ENCODE data around the gene KIF5B. TPM values are rescaled to one million over a fixed set of nuclear protein-coding genes. Genes with fewer than 3 reads are reported as not detected.
"Not testable (repeated sequence)": the region's sequence is repeated elsewhere in the genome, so short reads cannot be mapped to it uniquely, and the experiment has no call there.

Gene KIF5B
- polyA plus RNA-seq, 2 donors, result 24.5 to 30.3 TPM

- whole genome bisulfite sequencing, 2 donors, result 54 to 61% methylated on average over 5 of the region's 5 CpGs
- Histone ChIP-seq H3K9me3 (ENCODE audit: control insufficient read depth in 2 of 2, insufficient read depth in 1 of 2, low read depth in 1 of 2, low read length in 1 of 2) (no peaks in the 10 kb centered on the region), H3K27ac (ENCODE audit: low read depth in 2 of 2, low read length in 1 of 2) (peak overlapping the region in 1 of 2 donors; percentile 29), H3K4me1 (ENCODE audit: control insufficient read depth in 2 of 2, insufficient read depth in 2 of 2, low read length in 1 of 2) (no peaks in the 10 kb centered on the region), H3K36me3 (ENCODE audit: control insufficient read depth in 2 of 2, insufficient read depth in 2 of 2, low read length in 1 of 2) (no peaks in the 10 kb centered on the region), H3K27me3 (ENCODE audit: control insufficient read depth in 1 of 2, insufficient read depth in 2 of 2, low read length in 2 of 2) (no peaks in the 10 kb centered on the region), H3K4me3 (ENCODE audit: low read depth in 1 of 2, low read length in 2 of 2) (no peak overlapping the region)
Observed at GRCh38 chr10:31977440-31978155, 78.6 kb downstream of the KIF5B start.

DNA sequence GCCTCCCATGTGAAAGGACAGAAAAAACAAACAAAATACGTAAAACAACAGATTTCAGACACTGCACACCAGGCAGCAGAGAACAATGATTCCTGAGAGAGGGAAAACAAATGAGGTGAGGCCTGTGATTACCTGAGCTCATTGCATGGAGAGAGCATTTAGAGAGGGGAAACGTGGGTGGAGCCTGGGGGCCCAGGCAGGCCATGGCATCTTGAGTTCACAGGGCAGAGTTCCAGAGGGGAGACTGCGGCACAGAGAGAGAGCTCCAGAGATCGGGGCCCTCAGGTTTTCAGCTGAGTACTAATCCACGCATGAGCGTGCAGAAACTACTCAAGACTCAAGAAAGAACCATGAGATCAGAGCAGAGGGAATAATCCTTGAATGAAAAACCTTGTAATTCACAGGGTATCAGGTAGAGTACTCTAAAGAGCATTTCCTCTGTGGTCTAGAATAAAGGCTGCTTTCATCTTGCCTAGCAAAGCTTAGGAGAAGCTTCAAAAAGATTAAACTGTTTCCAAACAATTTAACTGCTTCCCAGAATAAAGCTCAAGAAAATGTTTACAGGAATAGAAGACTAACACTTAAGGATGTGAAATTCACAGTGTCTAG lies 81.0 kb downstream of the KIF5B start:
- WGBS, 2 donors, result 86 to 90% methylated on average over 6 of the region's 6 CpGs
- Histone ChIP-seq H3K27me3 (ENCODE audit: control insufficient read depth in 1 of 2, insufficient read depth in 2 of 2, low read length in 2 of 2) (no peaks in the 10 kb centered on the region), H3K36me3 (ENCODE audit: control insufficient read depth in 2 of 2, insufficient read depth in 2 of 2, low read length in 1 of 2) (no peaks in the 10 kb centered on the region), H3K4me3 (ENCODE audit: low read depth in 1 of 2, low read length in 2 of 2) (no peak overlapping the region), H3K27ac (ENCODE audit: low read depth in 2 of 2, low read length in 1 of 2) (no peak overlapping the region), H3K4me1 (ENCODE audit: control insufficient read depth in 2 of 2, insufficient read depth in 2 of 2, low read length in 1 of 2) (no peaks in the 10 kb centered on the region), H3K9me3 (ENCODE audit: control insufficient read depth in 2 of 2, insufficient read depth in 1 of 2, low read depth in 1 of 2, low read length in 1 of 2) (no peaks in the 10 kb centered on the region)

DNA sequence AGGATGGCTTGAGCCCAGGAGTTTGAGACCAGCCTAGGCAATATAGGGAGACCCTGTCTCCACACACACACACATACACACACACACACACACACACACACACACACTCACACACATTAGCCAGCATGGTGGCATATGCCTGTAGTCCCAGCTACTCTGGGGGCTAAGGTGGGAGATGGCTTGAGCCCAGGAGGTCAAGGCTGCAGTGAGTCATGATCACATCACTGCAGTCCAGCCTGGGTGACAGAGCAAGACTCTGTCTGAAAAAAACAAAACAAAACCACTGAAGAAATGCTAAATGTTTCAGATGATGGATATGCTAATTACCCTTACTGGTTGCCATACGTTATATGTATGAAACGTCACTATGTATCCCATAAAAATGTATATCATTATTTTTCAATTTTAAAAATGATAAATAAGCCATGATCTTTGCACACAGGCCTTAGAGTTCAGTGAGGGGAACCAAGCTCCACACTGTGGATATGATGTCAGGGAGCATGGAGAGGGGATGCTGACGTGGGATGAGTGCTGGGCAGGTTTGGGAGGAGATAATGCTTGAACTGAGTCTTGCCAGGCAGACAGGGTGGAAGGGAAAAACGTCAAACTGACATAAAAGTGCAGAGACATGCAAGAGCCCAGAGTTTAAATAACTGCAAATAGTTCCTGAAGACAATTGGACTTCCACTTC lies 81.6 kb downstream of the KIF5B start:
- Histone ChIP-seq H3K27ac (ENCODE audit: low read depth in 2 of 2, low read length in 1 of 2) (no peak overlapping the region), H3K4me3 (ENCODE audit: low read depth in 1 of 2, low read length in 2 of 2) (no peak overlapping the region), H3K27me3 (ENCODE audit: control insufficient read depth in 1 of 2, insufficient read depth in 2 of 2, low read length in 2 of 2) (no peaks in the 10 kb centered on the region), H3K9me3 (ENCODE audit: control insufficient read depth in 2 of 2, insufficient read depth in 1 of 2, low read depth in 1 of 2, low read length in 1 of 2) (no peaks in the 10 kb centered on the region), H3K4me1 (ENCODE audit: control insufficient read depth in 2 of 2, insufficient read depth in 2 of 2, low read length in 1 of 2) (no peaks in the 10 kb centered on the region), H3K36me3 (ENCODE audit: control insufficient read depth in 2 of 2, insufficient read depth in 2 of 2, low read length in 1 of 2) (no peaks in the 10 kb centered on the region)
- WGBS, 2 donors, result 80 to 82% methylated on average over 4 of the region's 4 CpGs

- no peaks in the 10 kb centered on the region for H3K4me1 ChIP-seq (ENCODE audit: control insufficient read depth in 2 of 2, insufficient read depth in 2 of 2, low read length in 1 of 2)
- WGBS, 2 donors, result 84 to 92% methylated on average over 9 of the region's 9 CpGs
- H3K9me3 ChIP-seq (ENCODE audit: control insufficient read depth in 2 of 2, insufficient read depth in 1 of 2, low read depth in 1 of 2, low read length in 1 of 2), result no peaks in the 10 kb centered on the region
- H3K4me3 ChIP-seq (ENCODE audit: low read depth in 1 of 2, low read length in 2 of 2), result no peak overlapping the region
- H3K27ac ChIP-seq (ENCODE audit: low read depth in 2 of 2, low read length in 1 of 2), result no peak overlapping the region
- H3K36me3 ChIP-seq (ENCODE audit: control insufficient read depth in 2 of 2, insufficient read depth in 2 of 2, low read length in 1 of 2), result no peaks in the 10 kb centered on the region
- no peaks in the 10 kb centered on the region for H3K27me3 ChIP-seq (ENCODE audit: control insufficient read depth in 1 of 2, insufficient read depth in 2 of 2, low read length in 2 of 2)
Observed at GRCh38 chr10:31972519-31973041, 83.6 kb downstream of the KIF5B start.

GRCh38 chr10:31969847-31970246 lies 86.4 kb downstream of the KIF5B start:
- H3K4me3 ChIP-seq (ENCODE audit: low read depth in 1 of 2, low read length in 2 of 2); H3K36me3 ChIP-seq (ENCODE audit: control insufficient read depth in 2 of 2, insufficient read depth in 2 of 2, low read length in 1 of 2); H3K27ac ChIP-seq (ENCODE audit: low read depth in 2 of 2, low read length in 1 of 2); H3K9me3 ChIP-seq (ENCODE audit: control insufficient read depth in 2 of 2, insufficient read depth in 1 of 2, low read depth in 1 of 2, low read length in 1 of 2); H3K4me1 ChIP-seq (ENCODE audit: control insufficient read depth in 2 of 2, insufficient read depth in 2 of 2, low read length in 1 of 2); H3K27me3 ChIP-seq (ENCODE audit: control insufficient read depth in 1 of 2, insufficient read depth in 2 of 2, low read length in 2 of 2): not testable (repeated sequence)
- WGBS, 2 donors, result no CpG with 5 or more reads among the region's 32 CpGs

DNA sequence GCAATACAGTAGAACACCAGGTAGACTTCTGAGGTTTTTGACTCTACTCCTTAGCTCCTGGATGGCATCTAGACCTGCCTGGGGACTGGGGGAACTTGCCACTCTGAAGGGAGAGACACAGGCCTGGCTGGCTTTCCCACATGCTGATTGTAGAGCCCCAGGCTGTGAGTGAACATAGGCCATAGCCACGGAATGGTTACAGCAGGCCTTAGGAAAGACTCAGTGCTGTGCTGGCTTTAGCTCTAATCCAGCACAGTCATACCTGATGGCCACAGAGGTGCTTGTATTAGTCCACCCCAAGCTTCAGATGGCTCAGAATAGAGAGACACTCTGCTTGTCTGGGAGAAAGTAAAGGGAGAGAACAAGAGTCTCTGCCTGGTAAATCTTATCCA lies 92.6 kb downstream of the KIF5B start:
- 54 to 62% methylated on average over 1 of the region's 1 CpG for WGBS, 2 donors
- H3K4me1 ChIP-seq (ENCODE audit: control insufficient read depth in 2 of 2, insufficient read depth in 2 of 2, low read length in 1 of 2), result peaks cover 0 to 3% of the 10 kb centered on the region in 2 donors
- H3K27me3 ChIP-seq (ENCODE audit: control insufficient read depth in 1 of 2, insufficient read depth in 2 of 2, low read length in 2 of 2), result no peaks in the 10 kb centered on the region
- no peaks in the 10 kb centered on the region for H3K9me3 ChIP-seq (ENCODE audit: control insufficient read depth in 2 of 2, insufficient read depth in 1 of 2, low read depth in 1 of 2, low read length in 1 of 2)
- H3K36me3 ChIP-seq (ENCODE audit: control insufficient read depth in 2 of 2, insufficient read depth in 2 of 2, low read length in 1 of 2), result no peaks in the 10 kb centered on the region
- no peak overlapping the region for H3K4me3 ChIP-seq (ENCODE audit: low read depth in 1 of 2, low read length in 2 of 2)
- no peak overlapping the region for H3K27ac ChIP-seq (ENCODE audit: low read depth in 2 of 2, low read length in 1 of 2)

GRCh38 chr10:31962826-31963588 lies 93.2 kb downstream of the KIF5B start:
- H3K27me3 ChIP-seq (ENCODE audit: control insufficient read depth in 1 of 2, insufficient read depth in 2 of 2, low read length in 2 of 2), result no peaks in the 10 kb centered on the region
- no peak overlapping the region for H3K4me3 ChIP-seq (ENCODE audit: low read depth in 1 of 2, low read length in 2 of 2)
- whole genome bisulfite sequencing, 2 donors, result 91 to 92% methylated on average over 4 of the region's 4 CpGs
- H3K36me3 ChIP-seq (ENCODE audit: control insufficient read depth in 2 of 2, insufficient read depth in 2 of 2, low read length in 1 of 2), result no peaks in the 10 kb centered on the region
- no peak overlapping the region for H3K27ac ChIP-seq (ENCODE audit: low read depth in 2 of 2, low read length in 1 of 2)
- H3K4me1 ChIP-seq (ENCODE audit: control insufficient read depth in 2 of 2, insufficient read depth in 2 of 2, low read length in 1 of 2), result peaks cover 0 to 3% of the 10 kb centered on the region in 2 donors
- no peaks in the 10 kb centered on the region for H3K9me3 ChIP-seq (ENCODE audit: control insufficient read depth in 2 of 2, insufficient read depth in 1 of 2, low read depth in 1 of 2, low read length in 1 of 2)

- WGBS, 2 donors, result 43 to 54% methylated on average over 8 of the region's 8 CpGs
- H3K27me3 ChIP-seq (ENCODE audit: control insufficient read depth in 1 of 2, insufficient read depth in 2 of 2, low read length in 2 of 2), result no peaks in the 10 kb centered on the region
- H3K36me3 ChIP-seq (ENCODE audit: control insufficient read depth in 2 of 2, insufficient read depth in 2 of 2, low read length in 1 of 2), result no peaks in the 10 kb centered on the region
- H3K4me1 ChIP-seq (ENCODE audit: control insufficient read depth in 2 of 2, insufficient read depth in 2 of 2, low read length in 1 of 2), result peaks cover 0 to 3% of the 10 kb centered on the region in 2 donors
- H3K9me3 ChIP-seq (ENCODE audit: control insufficient read depth in 2 of 2, insufficient read depth in 1 of 2, low read depth in 1 of 2, low read length in 1 of 2), result no peaks in the 10 kb centered on the region
- no peak overlapping the region for H3K27ac ChIP-seq (ENCODE audit: low read depth in 2 of 2, low read length in 1 of 2)
- H3K4me3 ChIP-seq (ENCODE audit: low read depth in 1 of 2, low read length in 2 of 2), result no peak overlapping the region
Observed at GRCh38 chr10:31961277-31962074, 94.7 kb downstream of the KIF5B start.
